ENCODE measurements around the gene VN1R4.

- TF ChIP-seq CTCF (IDR thresholded peaks at IDR 0.05) = no peak
- TF ChIP-seq POLR2A (IDR thresholded peaks at IDR 0.05) = no peak
Observed at GRCh38 chr19:53308339-53308811, 40.9 kb upstream of the VN1R4 start.

Data from lower leg skin (tissue), 3 donors.